CD4-positive, alpha-beta memory T cell (primary cell): ENCODE results near the gene PDE4C. TPM values are rescaled to one million over a fixed set of nuclear protein-coding genes. Genes with fewer than 3 reads are reported as not detected.

Experiments
- CTCF ChIA-PET: fragments of 350-600 bp; sonication (Branson Sonifier 250); formaldehyde crosslinking; loops from one replicate; lab custom pipeline; 2021; ENCODE audit warnings: inconsistent platforms; ENCODE audit not compliant: partially characterized antibody; lab: Charles Lee
- POLR2A ChIA-PET: fragments of 350-600 bp; sonication (Branson Sonifier 250); formaldehyde crosslinking; loops from one replicate; lab custom pipeline; 2021; ENCODE audit not compliant: partially characterized antibody; lab: Charles Lee
- DNase-seq, 5 donors: peaks; one replicate each; pipeline versions ENCODE4 v3.0.0 to v3.0.0-alpha.2; 2020 to 2022; ENCODE audit warnings: mixed read lengths in 1 of 5
- H3K27ac ChIP-seq: one replicate; pipeline ENCODE4 v1.7.0; 2013; ENCODE audit warnings: low read depth, low read length
- H3K27me3 ChIP-seq: 2 replicates; pipeline ENCODE4 v1.7.0; 2013; ENCODE audit warnings: mild to moderate bottlenecking, low read length, moderate library complexity; ENCODE audit not compliant: insufficient read depth
- H3K36me3 ChIP-seq: 2 replicates; pipeline ENCODE4 v1.7.0; 2013; ENCODE audit warnings: mild to moderate bottlenecking, low read length, moderate library complexity; ENCODE audit not compliant: insufficient read depth
- H3K4me1 ChIP-seq: 2 replicates; pipeline ENCODE4 v1.7.0; 2013; ENCODE audit warnings: mild to moderate bottlenecking, low read length, moderate library complexity; ENCODE audit not compliant: insufficient read depth
- H3K4me3 ChIP-seq, 2 donors: one replicate each; pipeline ENCODE4 v1.7.0; 2013; ENCODE audit warnings: low read length in 2 of 2, mild to moderate bottlenecking in 1 of 2
- H3K9me3 ChIP-seq, 2 donors: one replicate each; pipeline ENCODE4 v1.7.0; 2013; ENCODE audit warnings: low read length in 2 of 2, control low read depth in 1 of 2; ENCODE audit not compliant: control insufficient read depth in 1 of 2
- H3K27ac Mint-ChIP-seq, 7 donors: one replicate each; pipeline ENCODE4 v1.8.0; 2020 to 2021; ENCODE audit warnings: mixed read lengths in 7 of 7, mild to moderate bottlenecking in 6 of 7, inconsistent platforms in 3 of 7, moderate library complexity in 3 of 7
- H3K27me3 Mint-ChIP-seq, 2 donors: one replicate each; pipeline ENCODE4 v1.8.0; 2020 to 2021; ENCODE audit warnings: mixed read lengths in 2 of 2
- H3K36me3 Mint-ChIP-seq, 2 donors: one replicate each; pipeline ENCODE4 v1.8.0; 2020 to 2021; ENCODE audit warnings: mixed read lengths in 2 of 2, inconsistent platforms in 1 of 2, mild to moderate bottlenecking in 1 of 2
- H3K4me1 Mint-ChIP-seq, 4 donors: one replicate each; pipeline ENCODE4 v1.8.0; 2020 to 2021; ENCODE audit warnings: mixed read lengths in 4 of 4, mild to moderate bottlenecking in 1 of 4
- H3K4me3 Mint-ChIP-seq, 8 donors: one replicate each; pipeline ENCODE4 v1.8.0; 2020 to 2021; ENCODE audit warnings: mixed read lengths in 8 of 8, mild to moderate bottlenecking in 7 of 8, moderate library complexity in 6 of 8, inconsistent platforms in 3 of 8
- H3K9me3 Mint-ChIP-seq, 8 donors: one replicate each; pipeline ENCODE4 v1.8.0; 2020 to 2021; ENCODE audit warnings: mixed read lengths in 8 of 8, mild to moderate bottlenecking in 5 of 8, inconsistent platforms in 3 of 8, moderate library complexity in 1 of 8
- intact Hi-C: fragments of 100-400 bp; cut with micrococcal nuclease; formaldehyde crosslinking; loops from one replicate; pipeline ENCODE4 v1.15.1; 2023
- polyA plus RNA-seq, 2 donors: library from polyadenylated mRNA; unstranded; fragments of 300-500 nt; fragmentation: Illumina TruSeq; gene quantifications; one replicate each; pipeline ENCODE4 v1.2.3, GENCODE V29; 2021
- total RNA-seq, 2 experiments: library from RNA; stranded (reverse); gene quantifications; one replicate each; pipeline ENCODE4 v1.2.3, GENCODE V29; 2021

The PDE4C gene
- total and polyA plus RNA-seq, 4 experiments from 2014 or later: 0.52 TPM; not detected in 3

DNA sequence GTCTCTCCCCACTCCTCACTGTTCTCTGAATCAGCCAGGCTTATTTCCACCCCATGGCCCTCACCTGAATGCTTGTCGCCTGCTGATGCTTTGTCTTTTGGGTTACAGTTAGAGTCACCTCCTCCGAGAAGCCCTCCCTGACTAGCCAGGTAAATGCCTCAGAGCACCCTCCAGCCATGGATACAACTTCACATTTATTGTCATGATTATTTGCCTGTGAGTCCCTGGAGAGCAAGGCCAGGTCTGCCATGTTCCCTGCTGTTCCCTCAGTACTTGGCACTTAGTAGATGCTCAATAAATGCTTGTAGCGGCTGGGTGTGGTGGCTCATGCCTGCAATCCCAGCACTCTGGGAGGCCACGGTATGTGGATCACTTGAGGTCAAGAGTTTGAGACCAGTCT lies 3.7 kb upstream of the PDE4C start:
- ChIA-PET POLR2A (no interaction called here), CTCF (interaction anchor here (2.4 kb wide), 1 partner anchor 16 kb away, joined by 6 read pairs; no protein-coding TSS in a partner anchor)
- Mint-ChIP-seq H3K4me3 (no peak overlapping the region), H3K36me3 (peaks cover 0 to 4% of the 10 kb centered on the region in 2 donors), H3K4me1 (peaks cover 2 to 21% (median 12%) of the 10 kb centered on the region in 4 donors), H3K9me3 (peaks cover 0 to 11% (median 6%) of the 10 kb centered on the region in 8 donors), H3K27ac (no peak overlapping the region), H3K27me3 (peaks cover 57 to 58% of the 10 kb centered on the region in 2 donors)
- Histone ChIP-seq H3K27me3 (peaks cover 48% of the 10 kb centered on the region), H3K36me3 (no peaks in the 10 kb centered on the region), H3K4me3 (no peak overlapping the region), H3K9me3 (no peaks in the 10 kb centered on the region), H3K4me1 (peaks cover 15% of the 10 kb centered on the region), H3K27ac (no peak overlapping the region)
- intact Hi-C loops: no loop called here
- DNase-seq: no peak

DNA sequence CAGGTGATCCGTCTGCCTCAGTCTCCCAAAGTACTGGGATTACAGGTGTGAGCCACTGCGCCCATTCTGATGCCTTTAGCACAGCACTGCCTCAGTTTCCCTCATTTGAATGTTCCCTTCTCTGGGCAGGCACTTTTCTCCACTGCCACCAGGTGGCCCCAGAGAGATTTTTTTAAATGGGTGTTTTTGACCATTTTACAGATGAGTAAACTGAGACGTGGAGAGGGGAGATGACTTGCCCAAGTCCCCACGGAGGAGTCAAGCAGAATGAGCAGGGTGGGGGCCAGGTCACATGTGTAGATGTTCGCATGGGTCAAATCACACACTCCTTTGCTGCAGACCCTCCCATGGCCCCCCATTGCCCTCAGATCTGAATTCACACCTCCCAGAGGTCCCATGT lies 3.2 kb upstream of the PDE4C start:
- peaks cover 0 to 4% of the 10 kb centered on the region in 2 donors for H3K36me3 Mint-ChIP-seq
- DNase-seq: no peak
- H3K9me3 Mint-ChIP-seq: peaks cover 0 to 11% (median 6%) of the 10 kb centered on the region in 8 donors
- POLR2A ChIA-PET: no interaction called here
- peaks cover 47% of the 10 kb centered on the region for H3K27me3 ChIP-seq
- peaks cover 19% of the 10 kb centered on the region for H3K4me1 ChIP-seq
- H3K27ac ChIP-seq: no peak overlapping the region
- CTCF ChIA-PET: no interaction called here
- H3K4me1 Mint-ChIP-seq: peaks cover 6 to 25% (median 15%) of the 10 kb centered on the region in 4 donors
- peak overlapping the region in 1 of 8 donors; percentile 20 for H3K4me3 Mint-ChIP-seq
- no peaks in the 10 kb centered on the region for H3K9me3 ChIP-seq
- H3K27ac Mint-ChIP-seq: no peak overlapping the region
- H3K4me3 ChIP-seq: no peak overlapping the region
- intact Hi-C loops: no loop called here
- peaks cover 57 to 60% of the 10 kb centered on the region in 2 donors for H3K27me3 Mint-ChIP-seq
- H3K36me3 ChIP-seq: no peaks in the 10 kb centered on the region

DNA sequence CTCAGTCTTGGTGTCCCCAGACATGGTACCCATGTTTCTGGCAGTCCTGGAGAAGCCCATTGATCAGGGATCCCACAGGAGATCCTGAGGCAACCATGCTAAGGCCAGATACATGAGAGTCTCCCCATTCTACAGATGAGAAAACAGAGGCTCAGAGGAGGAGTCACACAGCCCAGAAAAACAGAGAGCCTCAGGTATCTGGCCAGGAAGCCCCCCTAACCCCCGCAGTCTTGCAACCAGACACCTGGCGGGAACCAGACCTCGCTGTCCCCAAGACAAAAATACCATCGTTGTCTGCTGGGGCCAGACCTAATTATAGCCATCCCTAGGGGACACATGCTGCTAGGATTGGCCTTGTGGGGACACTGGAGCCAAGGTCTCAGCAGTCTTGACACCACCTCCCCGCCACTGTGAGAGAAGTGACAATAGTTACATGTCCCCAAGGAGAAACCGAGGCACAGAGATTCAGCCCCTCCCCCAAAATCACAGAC lies 1.6 kb upstream of the PDE4C start:
- Histone ChIP-seq H3K27me3 (peaks cover 32% of the 10 kb centered on the region), H3K27ac (no peak overlapping the region), H3K9me3 (no peaks in the 10 kb centered on the region), H3K4me1 (peaks cover 26% of the 10 kb centered on the region), H3K36me3 (no peaks in the 10 kb centered on the region), H3K4me3 (no peak overlapping the region)
- no peak overlapping the region for H3K4me3 Mint-ChIP-seq
- intact Hi-C loops: no loop called here
- peaks cover 10 to 29% (median 20%) of the 10 kb centered on the region in 4 donors for H3K4me1 Mint-ChIP-seq
- DNase-seq: no peak
- H3K27me3 Mint-ChIP-seq: peaks cover 54 to 58% of the 10 kb centered on the region in 2 donors
- ChIA-PET CTCF (no interaction called here), POLR2A (no interaction called here)
- peaks cover 0 to 5% (median 1%) of the 10 kb centered on the region in 8 donors for H3K9me3 Mint-ChIP-seq
- H3K36me3 Mint-ChIP-seq: peaks cover 0 to 4% of the 10 kb centered on the region in 2 donors
- H3K27ac Mint-ChIP-seq: no peak overlapping the region

DNA sequence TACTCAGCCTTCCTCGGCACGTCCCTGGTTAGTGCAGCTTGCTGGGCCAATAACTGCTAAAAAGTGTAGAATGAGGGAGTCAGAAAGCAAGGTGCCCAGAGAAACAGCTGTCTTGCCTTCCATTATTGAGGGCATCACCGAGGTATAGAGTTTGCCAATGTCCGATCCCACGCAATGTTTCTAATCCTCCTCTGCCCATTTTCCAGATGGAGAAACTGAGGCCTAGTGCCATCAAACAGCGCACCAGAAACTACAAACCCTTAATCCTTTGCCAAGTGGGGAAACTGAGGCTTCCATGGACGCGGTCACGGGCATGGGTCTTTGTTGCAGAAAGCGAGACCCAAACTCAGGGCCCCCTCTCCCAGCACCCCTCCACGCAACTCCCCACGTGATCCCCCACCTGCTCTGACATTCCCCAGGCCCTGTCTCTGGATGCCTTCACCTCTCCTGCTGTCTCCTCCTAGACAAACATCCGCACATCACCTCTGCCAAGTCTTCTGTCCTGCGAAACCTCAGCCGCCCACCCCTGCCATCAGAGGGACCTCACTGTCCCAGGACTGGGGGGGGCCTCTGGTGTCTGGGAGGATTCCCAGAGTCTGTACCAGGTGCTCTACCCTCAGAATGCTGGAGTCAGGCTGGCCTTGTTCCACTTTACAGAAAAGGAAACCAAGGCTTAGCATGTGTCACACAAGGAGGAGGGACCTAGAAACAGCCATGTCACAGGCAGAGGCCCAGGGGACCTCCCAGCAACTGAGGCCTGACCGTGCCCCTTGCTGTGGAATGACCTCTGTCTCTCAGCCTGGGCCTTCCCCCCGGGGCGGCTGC lies 930 bp upstream of the PDE4C start:
- H3K4me3 ChIP-seq: no peak overlapping the region
- no peak for DNase-seq
- H3K36me3 Mint-ChIP-seq: peaks cover 0 to 4% of the 10 kb centered on the region in 2 donors
- H3K27me3 Mint-ChIP-seq: peaks cover 49 to 54% of the 10 kb centered on the region in 2 donors
- H3K27ac ChIP-seq: no peak overlapping the region
- no peak overlapping the region for H3K27ac Mint-ChIP-seq
- no peaks in the 10 kb centered on the region for H3K9me3 ChIP-seq
- H3K4me1 ChIP-seq: peaks cover 26% of the 10 kb centered on the region
- ChIA-PET CTCF (interaction anchor here (1.2 kb wide), 1 partner anchor 185 kb away, joined by 3 read pairs; no protein-coding TSS in a partner anchor), POLR2A (no interaction called here)
- H3K4me3 Mint-ChIP-seq: peak overlapping the region in 2 of 8 donors; percentile 32 to 35
- peaks cover 10 to 27% (median 18%) of the 10 kb centered on the region in 4 donors for H3K4me1 Mint-ChIP-seq
- H3K9me3 Mint-ChIP-seq: peaks cover 0 to 2% (median 0%) of the 10 kb centered on the region in 8 donors
- H3K36me3 ChIP-seq: no peaks in the 10 kb centered on the region
- peaks cover 32% of the 10 kb centered on the region for H3K27me3 ChIP-seq
- intact Hi-C loops: no loop called here

- H3K4me1 ChIP-seq: peaks cover 26% of the 10 kb centered on the region
- DNase-seq: no peak
- H3K4me3 ChIP-seq: no peak overlapping the region
- no peaks in the 10 kb centered on the region for H3K9me3 ChIP-seq
- ChIA-PET CTCF (no interaction called here), POLR2A (interaction anchor here (2.6 kb wide), 1 partner anchor 56 kb away, joined by 10 read pairs; the partner anchor contains the start of gene JUND)
- no peak overlapping the region for H3K27ac Mint-ChIP-seq
- H3K27ac ChIP-seq: no peak overlapping the region
- H3K9me3 Mint-ChIP-seq: peaks cover 0 to 2% (median 0%) of the 10 kb centered on the region in 8 donors
- H3K36me3 ChIP-seq: no peaks in the 10 kb centered on the region
- H3K36me3 Mint-ChIP-seq: no peaks in the 10 kb centered on the region
- intact Hi-C loops: loop anchor here (2.0 kb wide), 1 partner anchor 73 kb away; the partner anchor contains the start of gene PIK3R2
- peak overlapping the region in 3 of 8 donors; percentile 89 to 91 (median 90) for H3K4me3 Mint-ChIP-seq
- peaks cover 47 to 55% of the 10 kb centered on the region in 2 donors for H3K27me3 Mint-ChIP-seq
- H3K4me1 Mint-ChIP-seq: peaks cover 10 to 30% (median 19%) of the 10 kb centered on the region in 4 donors
- peaks cover 26% of the 10 kb centered on the region for H3K27me3 ChIP-seq
Observed at GRCh38 chr19:18225355-18225701, 910 bp downstream of the PDE4C start.

- peak overlapping the region; percentile 83 to 91 (median 90) for H3K4me3 Mint-ChIP-seq
- Histone ChIP-seq H3K36me3 (no peaks in the 10 kb centered on the region), H3K9me3 (no peaks in the 10 kb centered on the region), H3K27me3 (peaks cover 26% of the 10 kb centered on the region), H3K4me1 (peaks cover 26% of the 10 kb centered on the region), H3K27ac (no peak overlapping the region), H3K4me3 (peak overlapping the region; percentile 28 to 45)
- ChIA-PET POLR2A (interaction anchor here (0.9 to 2.6 kb wide), 5 partner anchors 9 to 193 kb away, joined by 3 to 17 read pairs (median 4); partner anchors contain the start of genes JUND and RAB3A), CTCF (interaction anchor here (0.6 to 1.4 kb wide), 8 partner anchors 15 to 161 kb away, joined by 3 to 8 read pairs (median 5); partner anchors contain the start of gene GDF15)
- H3K27ac Mint-ChIP-seq: peak overlapping the region in 3 of 7 donors; percentile 66 to 77 (median 74)
- peak; percentile 79 to 83 (median 81) for DNase-seq
- H3K27me3 Mint-ChIP-seq: peaks cover 48 to 55% of the 10 kb centered on the region in 2 donors
- peaks cover 12 to 30% (median 22%) of the 10 kb centered on the region in 4 donors for H3K4me1 Mint-ChIP-seq
- no peaks in the 10 kb centered on the region for H3K36me3 Mint-ChIP-seq
- peaks cover 0 to 3% (median 0%) of the 10 kb centered on the region in 8 donors for H3K9me3 Mint-ChIP-seq
- intact Hi-C loops: loop anchor here (2.0 kb wide), 1 partner anchor 72 kb away; the partner anchor contains the start of gene PIK3R2
Observed at GRCh38 chr19:18224525-18225354, 1.5 kb downstream of the PDE4C start.
